ENCODE results near the gene TNFSF15. TPM values are rescaled to one million over a fixed set of nuclear protein-coding genes. Genes with fewer than 3 reads are reported as not detected.

The TNFSF15 gene
- total and polyA plus RNA-seq, 2 donors (not counting 1 experiment from before 2014, with no cell fraction given), result 0.03 TPM; not detected in 1

GRCh38 chr9:114784721-114785279 is 21.0 kb downstream of the TNFSF15 start:
- Mint-ChIP-seq H3K27ac (peak overlapping the region; percentile 84), H3K4me3 (peak overlapping the region; percentile 87)

More at GRCh38 chr9:114784721-114785279, 21.0 kb downstream of the TNFSF15 start:
- intact Hi-C loops (cut with micrococcal nuclease), result no loop called here
- peaks cover 30 to 38% of the 10 kb centered on the region in 2 donors for H3K4me1 ChIP-seq (ENCODE audit: control insufficient read depth in 2 of 2, insufficient read depth in 2 of 2, low read length in 2 of 2)
- POLR2A ChIA-PET, result no interaction called here
- Mint-ChIP-seq H3K4me1 (peaks cover 44% of the 10 kb centered on the region), H3K9me3 (ENCODE audit: insufficient read depth) (no peaks in the 10 kb centered on the region), H3K27me3 (peaks cover 14% of the 10 kb centered on the region)
- DNase-seq (peak; percentile 64), ATAC-seq (ENCODE audit: low read depth) (peak; percentile 77)
- no peaks in the 10 kb centered on the region for H3K9me3 ChIP-seq (ENCODE audit: control extremely low read depth in 1 of 3, control insufficient read depth in 2 of 3, insufficient read depth in 1 of 3, low read length in 2 of 3)
- H3K4me3 ChIP-seq (ENCODE audit: control extremely low read depth in 1 of 5, extremely low read depth in 1 of 5, insufficient read depth in 1 of 5, low read depth in 2 of 5, low read length in 4 of 5), result peak overlapping the region in 1 of 5 experiments; percentile 14
- no peaks in the 10 kb centered on the region for H3K36me3 ChIP-seq (replicated peaks in 1 of 2; ENCODE audit: control extremely low read depth in 1 of 2, control insufficient read depth in 1 of 2, extremely low read depth in 1 of 2, insufficient read depth in 2 of 2, low read length in 1 of 2)
- peak overlapping the region; percentile 0 for H3K9ac ChIP-seq (ENCODE audit: low read length)
- H3K4me2 ChIP-seq (replicated peaks; ENCODE audit: low read depth, low read length, poor library complexity, severe bottlenecking), result peak overlapping the region; percentile 57
- H3K27ac ChIP-seq (ENCODE audit: low read length in 2 of 2), result no peak overlapping the region
- CTCF ChIA-PET, result interaction anchor here (0.8 to 1.5 kb wide), 3 partner anchors 34 to 230 kb away, joined by 3 to 5 read pairs (median 3); no protein-coding TSS in a partner anchor
- peaks cover 0 to 12% (median 0%) of the 10 kb centered on the region in 4 experiments for H3K27me3 ChIP-seq (replicated peaks in 1 of 4; ENCODE audit: control extremely low read depth in 1 of 4, control insufficient read depth in 3 of 4, insufficient read depth in 4 of 4, low read length in 3 of 4)
- no peaks in the 10 kb centered on the region for H4K20me1 ChIP-seq (ENCODE audit: control insufficient read depth, insufficient read depth, low read length, poor library complexity, severe bottlenecking)
- no peak for TF ChIP-seq CTCF (IDR thresholded peaks at IDR 0.05)
- no peak for TF ChIP-seq EZH2 (IDR thresholded peaks at IDR 0.05; ENCODE audit: borderline replicate concordance, insufficient read depth, low read depth, low read length, poor library complexity, severe bottlenecking)
- H2AFZ ChIP-seq (ENCODE audit: insufficient read depth, low read depth, low read length, poor library complexity, severe bottlenecking), result no peak overlapping the region
- no peaks in the 10 kb centered on the region for H3K79me2 ChIP-seq (ENCODE audit: control insufficient read depth, insufficient read depth, low read length)
- 14% methylated on average over 1 of the region's 6 CpGs for WGBS (ENCODE audit: insufficient coverage)
